B cell (primary cell): ENCODE measurements around the gene OR6J1. TPM values are rescaled to one million over a fixed set of nuclear protein-coding genes. Genes with fewer than 3 reads are reported as not detected.

Experiments
- ATAC-seq: fragments of 200-7000 bp; cut with Tn5 transposase; one replicate; pipeline ENCODE4 v1.10.0; 2021; ENCODE audit warnings: low read depth, mild to moderate bottlenecking, moderate number of reproducible peaks, moderate library complexity
- CTCF ChIA-PET: fragments of 350-600 bp; sonication (Branson Sonifier 250); formaldehyde crosslinking; loops from one replicate; lab custom pipeline; 2021; ENCODE audit warnings: antibody characterized with exemption, inconsistent platforms; lab: Charles Lee
- POLR2A ChIA-PET: fragments of 350-600 bp; sonication (Branson Sonifier 250); formaldehyde crosslinking; loops from one replicate; lab custom pipeline; 2021; ENCODE audit warnings: antibody characterized with exemption; lab: Charles Lee
- DNase-seq: peaks from one replicate; pipeline ENCODE4 v3.0.0; 2013
- H2AFZ ChIP-seq: 2 replicates; pipeline ENCODE4 v1.6.1; 2012; ENCODE audit warnings: mild to moderate bottlenecking, low read depth, low read length; ENCODE audit not compliant: insufficient read depth, poor library complexity, severe bottlenecking
- H3K27ac ChIP-seq, 2 donors: 1 replicate in 1 of 2; 2 replicates in 1 of 2; pipeline ENCODE4 v1.5.1; 2012 to 2013; ENCODE audit warnings: low read length in 2 of 2, mild to moderate bottlenecking in 2 of 2, moderate library complexity in 1 of 2
- H3K27me3 ChIP-seq, 4 experiments: fragments of 200-600 bp in 1 of 4; sonication (generic) in 1 of 4; replicated peaks in 1 of 4; 1 replicate in 2 of 4; 2 replicates in 2 of 4; pipeline versions ENCODE4 v1.6.1 to v1.7.0; 2013 to 2016; ENCODE audit warnings: low read length in 3 of 4, mild to moderate bottlenecking in 2 of 4, mixed read lengths in 1 of 4, moderate library complexity in 1 of 4; ENCODE audit not compliant: insufficient read depth in 4 of 4, control insufficient read depth in 3 of 4; ENCODE audit errors: control extremely low read depth in 1 of 4
- H3K36me3 ChIP-seq, 2 experiments: replicated peaks in 1 of 2; 1 replicate in 1 of 2; 2 replicates in 1 of 2; pipeline versions ENCODE4 v1.6.1 to v1.7.1; 2013; ENCODE audit warnings: low read length in 1 of 2; ENCODE audit not compliant: insufficient read depth in 2 of 2, control insufficient read depth in 1 of 2; ENCODE audit errors: control extremely low read depth in 1 of 2, extremely low read depth in 1 of 2
- H3K4me1 ChIP-seq, 2 donors: fragments of 200-600 bp in 1 of 2; sonication (generic) in 1 of 2; 1 replicate in 1 of 2; 2 replicates in 1 of 2; pipeline versions ENCODE4 v1.5.1 to v1.6.1; 2013 to 2017; ENCODE audit warnings: low read length in 2 of 2; ENCODE audit not compliant: control insufficient read depth in 2 of 2, insufficient read depth in 2 of 2
- H3K4me2 ChIP-seq: replicated peaks from 2 replicates; pipeline ENCODE3; 2012; ENCODE audit warnings: mild to moderate bottlenecking, low read depth, low read length; ENCODE audit not compliant: poor library complexity, severe bottlenecking
- H3K4me3 ChIP-seq, 5 experiments: fragments of 200-600 bp in 1 of 5; sonication (generic) in 1 of 5; 1 replicate in 3 of 5; 2 replicates in 2 of 5; pipeline versions ENCODE4 v1.5.1 to v1.7.0; 2011 to 2016; ENCODE audit warnings: low read length in 4 of 5, mild to moderate bottlenecking in 4 of 5, low read depth in 2 of 5, control low read depth in 1 of 5, moderate library complexity in 1 of 5; ENCODE audit not compliant: insufficient read depth in 1 of 5; ENCODE audit errors: control extremely low read depth in 1 of 5, extremely low read depth in 1 of 5
- H3K79me2 ChIP-seq: fragments of 200-600 bp; sonication (generic); one replicate; pipeline ENCODE4 v1.6.0; 2016; ENCODE audit warnings: low read length; ENCODE audit not compliant: control insufficient read depth, insufficient read depth
- H3K9ac ChIP-seq: fragments of 200-600 bp; sonication (generic); 2 replicates; pipeline ENCODE4 v1.6.1; 2017; ENCODE audit warnings: mild to moderate bottlenecking, low read length, moderate library complexity
- H3K9me3 ChIP-seq, 3 donors: one replicate each; pipeline versions ENCODE4 v1.6.1 to v1.7.1; 2013; ENCODE audit warnings: low read length in 2 of 3; ENCODE audit not compliant: control insufficient read depth in 2 of 3, insufficient read depth in 1 of 3; ENCODE audit errors: control extremely low read depth in 1 of 3
- H4K20me1 ChIP-seq: 2 replicates; pipeline ENCODE4 v1.6.0; 2012; ENCODE audit warnings: mild to moderate bottlenecking, low read length; ENCODE audit not compliant: insufficient read depth, control insufficient read depth, poor library complexity, severe bottlenecking
- H3K27ac Mint-ChIP-seq: one replicate; pipeline ENCODE4 v1.8.0; 2021; ENCODE audit warnings: mixed read lengths
- H3K27me3 Mint-ChIP-seq: one replicate; pipeline ENCODE4 v1.8.0; 2021; ENCODE audit warnings: mixed read lengths
- H3K4me1 Mint-ChIP-seq: one replicate; pipeline ENCODE4 v1.8.0; 2021; ENCODE audit warnings: mixed read lengths
- H3K4me3 Mint-ChIP-seq: one replicate; pipeline ENCODE4 v1.8.0; 2021; ENCODE audit warnings: mixed read lengths
- H3K9me3 Mint-ChIP-seq: one replicate; pipeline ENCODE4 v1.8.0; 2022; ENCODE audit warnings: mixed read lengths; ENCODE audit not compliant: insufficient read depth
- EZH2 ChIP-seq: IDR thresholded peaks from 2 replicates; pipeline ENCODE4 v1.6.1; 2012; ENCODE audit warnings: borderline replicate concordance, low read depth, mild to moderate bottlenecking, moderate library complexity, low read length; ENCODE audit not compliant: insufficient read depth, poor library complexity, severe bottlenecking
- WGBS: methylation state at CpG from one replicate; pipeline ENCODE4 v1.1.5; 2013; ENCODE audit warnings: missing lambda C conversion rate; ENCODE audit not compliant: insufficient coverage; 5-methylcytosine and 5-hydroxymethylcytosine counted together
- intact Hi-C: fragments of 100-400 bp; cut with micrococcal nuclease; formaldehyde crosslinking; loops from one replicate; pipeline ENCODE4 v1.10.0; 2022
- polyA plus RNA-seq: library from polyadenylated mRNA; depleted of rRNA; stranded (reverse); fragments of >200 nt; gene quantifications from 2 replicates; pipeline ENCODE4 v1.2.3, GENCODE V29; 2012
- total RNA-seq, 2 donors: library from RNA; stranded (reverse); fragments of 120-200 nt in 1 of 2; gene quantifications; 1 replicate in 1 of 2; 2 replicates in 1 of 2; pipeline versions ENCODE4 v1.2.3 to v1.2.4, GENCODE V29; 2013 to 2022
- TF ChIP-seq, protein P1 (sequence below): fragments of 200-600 bp; IDR thresholded peaks from one replicate; pipeline ENCODE4 v1.8.0; 2022; ENCODE audit warnings: antibody characterized with exemption, mild to moderate bottlenecking

Gene OR6J1
- total and polyA plus RNA-seq, 2 donors (not counting 1 experiment from before 2014, with no cell fraction given) = not detected

GRCh38 chr14:22627506-22628263, 16.5 kb downstream of the OR6J1 start:
- H3K9me3 Mint-ChIP-seq = peaks cover 7% of the 10 kb centered on the region
- ChIA-PET POLR2A (no interaction called here), CTCF (interaction anchor here (1.0 kb wide), 1 partner anchor 493 kb away, joined by 3 read pairs; no protein-coding TSS in a partner anchor)
- Histone ChIP-seq H3K36me3 (no peaks in the 10 kb centered on the region), H3K4me3 (no peak overlapping the region), H3K9me3 (peaks cover 0 to 17% (median 0%) of the 10 kb centered on the region in 3 donors), H3K79me2 (no peaks in the 10 kb centered on the region), H3K9ac (no peak overlapping the region), H3K4me1 (no peaks in the 10 kb centered on the region), H3K27ac (no peak overlapping the region), H3K27me3 (peaks cover 0 to 10% (median 1%) of the 10 kb centered on the region in 4 experiments), H3K4me2 (no peak overlapping the region), H4K20me1 (no peaks in the 10 kb centered on the region), H2AFZ (no peak overlapping the region)
- intact Hi-C loops = no loop called here
- peaks cover 30% of the 10 kb centered on the region for H3K27me3 Mint-ChIP-seq
- H3K27ac Mint-ChIP-seq = no peak overlapping the region
- no peak overlapping the region for H3K4me3 Mint-ChIP-seq
- DNase-seq (no peak), ATAC-seq (no peak)
- 83% methylated on average over 2 of the region's 7 CpGs for WGBS
- no peak for TF ChIP-seq EZH2
- TF ChIP-seq, protein P1, sequence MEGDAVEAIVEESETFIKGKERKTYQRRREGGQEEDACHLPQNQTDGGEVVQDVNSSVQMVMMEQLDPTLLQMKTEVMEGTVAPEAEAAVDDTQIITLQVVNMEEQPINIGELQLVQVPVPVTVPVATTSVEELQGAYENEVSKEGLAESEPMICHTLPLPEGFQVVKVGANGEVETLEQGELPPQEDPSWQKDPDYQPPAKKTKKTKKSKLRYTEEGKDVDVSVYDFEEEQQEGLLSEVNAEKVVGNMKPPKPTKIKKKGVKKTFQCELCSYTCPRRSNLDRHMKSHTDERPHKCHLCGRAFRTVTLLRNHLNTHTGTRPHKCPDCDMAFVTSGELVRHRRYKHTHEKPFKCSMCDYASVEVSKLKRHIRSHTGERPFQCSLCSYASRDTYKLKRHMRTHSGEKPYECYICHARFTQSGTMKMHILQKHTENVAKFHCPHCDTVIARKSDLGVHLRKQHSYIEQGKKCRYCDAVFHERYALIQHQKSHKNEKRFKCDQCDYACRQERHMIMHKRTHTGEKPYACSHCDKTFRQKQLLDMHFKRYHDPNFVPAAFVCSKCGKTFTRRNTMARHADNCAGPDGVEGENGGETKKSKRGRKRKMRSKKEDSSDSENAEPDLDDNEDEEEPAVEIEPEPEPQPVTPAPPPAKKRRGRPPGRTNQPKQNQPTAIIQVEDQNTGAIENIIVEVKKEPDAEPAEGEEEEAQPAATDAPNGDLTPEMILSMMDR = no peak
- peaks cover 2% of the 10 kb centered on the region for H3K4me1 Mint-ChIP-seq

- H3K27ac ChIP-seq = no peak overlapping the region
Observed at GRCh38 chr14:22626590-22626989, 17.6 kb downstream of the OR6J1 start.

More at GRCh38 chr14:22626590-22626989, 17.6 kb downstream of the OR6J1 start:
- H3K4me1 ChIP-seq = no peaks in the 10 kb centered on the region
- H4K20me1 ChIP-seq = no peaks in the 10 kb centered on the region
- no peak overlapping the region for H3K27ac Mint-ChIP-seq
- no peak overlapping the region for H3K4me2 ChIP-seq
- peaks cover 0 to 13% (median 0%) of the 10 kb centered on the region in 3 donors for H3K9me3 ChIP-seq
- no peaks in the 10 kb centered on the region for H3K79me2 ChIP-seq
- no peak overlapping the region for H3K4me3 Mint-ChIP-seq
- H3K36me3 ChIP-seq = no peaks in the 10 kb centered on the region
- intact Hi-C loops = no loop called here
- H3K27me3 ChIP-seq = peaks cover 0 to 10% (median 1%) of the 10 kb centered on the region in 4 experiments
- ATAC-seq (no peak), DNase-seq (no peak)
- POLR2A ChIA-PET = interaction anchor here (0.7 kb wide), 1 partner anchor 140 kb away, joined by 10 read pairs; no protein-coding TSS in a partner anchor
- H3K4me3 ChIP-seq = no peak overlapping the region
- TF ChIP-seq EZH2 = no peak
- 95% methylated on average over 5 of the region's 6 CpGs for WGBS
- H3K9me3 Mint-ChIP-seq = peaks cover 7% of the 10 kb centered on the region
- H3K4me1 Mint-ChIP-seq = peaks cover 2% of the 10 kb centered on the region
- CTCF ChIA-PET = no interaction called here
- H3K27me3 Mint-ChIP-seq = peaks cover 30% of the 10 kb centered on the region
- H3K9ac ChIP-seq = no peak overlapping the region
- no peak overlapping the region for H2AFZ ChIP-seq
